H7 (cell line): ENCODE measurements around the gene JAK1. TPM values are rescaled to one million over a fixed set of nuclear protein-coding genes. Genes with fewer than 3 reads are reported as not detected.
"Not testable (repeated sequence)": the region's sequence is repeated elsewhere in the genome, so short reads cannot be mapped to it uniquely, and the experiment has no call there.

Experiments
- DNase-seq: peaks from one replicate; pipeline ENCODE4 v3.0.0; 2012
- H3K27me3 ChIP-seq: 2 replicates; pipeline ENCODE4 v1.6.0; 2011; ENCODE audit warnings: mild to moderate bottlenecking, low read length; ENCODE audit not compliant: control insufficient read depth, insufficient read depth
- H3K36me3 ChIP-seq: replicated peaks from 2 replicates; pipeline ENCODE4 v1.5.1; 2011; ENCODE audit warnings: low read length; ENCODE audit not compliant: control insufficient read depth, insufficient read depth
- H3K4me3 ChIP-seq: 2 replicates; pipeline ENCODE4 v1.5.1; 2011; ENCODE audit warnings: low read depth, mild to moderate bottlenecking, control low read depth, low read length, moderate library complexity; ENCODE audit not compliant: insufficient read depth
- total RNA-seq: library from RNA; depleted of rRNA; stranded (reverse); fragments of >200 nt; shearing (Covaris generic); gene quantifications from 2 replicates; pipeline ENCODE4 v1.2.3, GENCODE V29; 2014; rRNA removed

JAK1 gene
- total RNA-seq: 36.7 and 51.0 TPM in 2 replicates

- peak; percentile 99 for DNase-seq
- Histone ChIP-seq H3K27me3 (peaks cover 9% of the 10 kb centered on the region), H3K4me3 (peak within 1 kb of the TSS; percentile 85)
Observed at GRCh38 chr1:64966158-64966971, at the start of gene JAK1. JAK1 (minus strand) TSS chr1:64966549; CDS start chr1:64886264, 80,285 bp downstream.

GRCh38 chr1:65014321-65014720 lies 48.0 kb upstream of the JAK1 start:
- no peak for DNase-seq
- Histone ChIP-seq H3K4me3 (no peak overlapping the region), H3K27me3 (no peaks in the 10 kb centered on the region), H3K36me3 (no peaks in the 10 kb centered on the region)

More at GRCh38 chr1:64966158-64966971, at the start of gene JAK1:
- no peaks in the 10 kb centered on the region for H3K36me3 ChIP-seq

GRCh38 chr1:65011983-65012382 lies 45.6 kb upstream of the JAK1 start:
- H3K27me3 ChIP-seq: no peaks in the 10 kb centered on the region
- no peak for DNase-seq
- H3K4me3 ChIP-seq: no peak overlapping the region
- no peaks in the 10 kb centered on the region for H3K36me3 ChIP-seq

GRCh38 chr1:65009724-65010420 lies 43.5 kb upstream of the JAK1 start:
- no peak for DNase-seq
- Histone ChIP-seq H3K4me3 (no peak overlapping the region), H3K27me3 (no peaks in the 10 kb centered on the region), H3K36me3 (no peaks in the 10 kb centered on the region)

- Histone ChIP-seq H3K36me3 (no peaks in the 10 kb centered on the region), H3K4me3 (no peak overlapping the region), H3K27me3 (peaks cover 5% of the 10 kb centered on the region; the same call in 1 of the 2 replicates)
- no peak for DNase-seq
Observed at GRCh38 chr1:65009176-65009575, 42.8 kb upstream of the JAK1 start.

- peaks cover 28% of the 10 kb centered on the region for H3K27me3 ChIP-seq
Observed at GRCh38 chr1:65006806-65007205, 40.5 kb upstream of the JAK1 start.

GRCh38 chr1:65003316-65003664 lies 36.9 kb upstream of the JAK1 start:
- peak overlapping the region; percentile 69 for H3K4me3 ChIP-seq
- DNase-seq: no peak
- H3K36me3 ChIP-seq: no peaks in the 10 kb centered on the region
- peaks cover 36% of the 10 kb centered on the region for H3K27me3 ChIP-seq

More at GRCh38 chr1:65006806-65007205, 40.5 kb upstream of the JAK1 start:
- no peak for DNase-seq
- Histone ChIP-seq H3K36me3 (no peaks in the 10 kb centered on the region), H3K4me3 (no peak overlapping the region)

GRCh38 chr1:65002508-65003315 lies 36.4 kb upstream of the JAK1 start:
- H3K27me3 ChIP-seq: peaks cover 36% of the 10 kb centered on the region
- peak overlapping the region; percentile 69 for H3K4me3 ChIP-seq
- DNase-seq: peak; percentile 87
- no peaks in the 10 kb centered on the region for H3K36me3 ChIP-seq

- H3K36me3 ChIP-seq: no peaks in the 10 kb centered on the region
- DNase-seq: peak; percentile 60
- H3K27me3 ChIP-seq: peaks cover 36% of the 10 kb centered on the region
- peak overlapping the region; percentile 69 for H3K4me3 ChIP-seq
Observed at GRCh38 chr1:65002156-65002507, 35.8 kb upstream of the JAK1 start.

- H3K4me3 ChIP-seq: peak overlapping the region; percentile 24; the same call in 1 of the 2 replicates
- peaks cover 36% of the 10 kb centered on the region for H3K27me3 ChIP-seq
- DNase-seq: peak; percentile 92
- no peaks in the 10 kb centered on the region for H3K36me3 ChIP-seq
Observed at GRCh38 chr1:65001231-65001792, 35.0 kb upstream of the JAK1 start.

- H3K27me3 ChIP-seq: peaks cover 25% of the 10 kb centered on the region
- not testable (repeated sequence) for DNase-seq, H3K4me3 ChIP-seq, H3K36me3 ChIP-seq
Observed at GRCh38 chr1:64998425-64998948, 32.1 kb upstream of the JAK1 start.

GRCh38 chr1:64996541-64997257 lies 30.4 kb upstream of the JAK1 start:
- Histone ChIP-seq H3K27me3 (peaks cover 7% of the 10 kb centered on the region), H3K36me3 (no peaks in the 10 kb centered on the region), H3K4me3 (no peak overlapping the region)
- no peak for DNase-seq

- no peak overlapping the region for H3K4me3 ChIP-seq
- no peaks in the 10 kb centered on the region for H3K36me3 ChIP-seq
- DNase-seq: no peak
- H3K27me3 ChIP-seq: no peaks in the 10 kb centered on the region
Observed at GRCh38 chr1:64995316-64995715, 29.0 kb upstream of the JAK1 start.
